Gastrocnemius medialis (tissue), 4 donors: ENCODE data around the gene FAM171A1.

Source experiments
- CTCF ChIP-seq, 5 experiments: fragments of 450-650 bp in 3 of 5; fragments of 200-600 bp in 2 of 5; sonication (generic) in 2 of 5; IDR thresholded peaks in 4 of 5; conservative IDR thresholded peaks in 1 of 5; 1 replicate in 4 of 5; 2 replicates in 1 of 5; pipeline ENCODE4 v1.5.1; 2016 to 2019; ENCODE audit warnings: antibody characterized with exemption in 5 of 5, mild to moderate bottlenecking in 3 of 5, moderate library complexity in 3 of 5
- POLR2A ChIP-seq, 2 donors: fragments of 450-650 bp; IDR thresholded peaks; one replicate each; pipeline ENCODE4 v1.6.1; 2017; ENCODE audit warnings: antibody characterized with exemption in 2 of 2, mild to moderate bottlenecking in 2 of 2, moderate library complexity in 2 of 2

- no peak for TF ChIP-seq CTCF (IDR thresholded peaks at IDR 0.05 in 4 of 5, conservative IDR thresholded peaks at IDR 0.05 in 1 of 5)
- TF ChIP-seq POLR2A (IDR thresholded peaks at IDR 0.05), result no peak
Measured at GRCh38 chr10:15313047-15313446, 58.0 kb downstream of the FAM171A1 start.
